ENCODE data around the gene SERP2. TPM values are rescaled to one million over a fixed set of nuclear protein-coding genes. Genes with fewer than 3 reads are reported as not detected.
A peak's percentile ranks its signal among the peaks of the same experiment; 100 is the strongest.
"Not testable (repeated sequence)": the region's sequence is repeated elsewhere in the genome, so short reads cannot be mapped to it uniquely, and the experiment has no call there.

SERP2 gene
- polyA plus RNA-seq (2011; rRNA removed), result 5.4 and 6.4 TPM in 2 replicates
- 0.41 and 2.4 TPM in 2 replicates for polyA minus RNA-seq (2011; rRNA and poly(A)+ RNA removed)

GRCh38 chr13:44373601-44374347 is at the start of gene SERP2:
TSS of gene SERP2 (plus strand) at chr13:44373824. CDS start at chr13:44374026, 202 bp downstream.
- POLR2A ChIA-PET, result no interaction called here
- no peak for DNase-seq (ENCODE audit: low read depth)
- Histone ChIP-seq H3K36me3 (ENCODE audit: control insufficient read depth, insufficient read depth, low read length) (no peaks in the 10 kb centered on the region), H3K4me3 (ENCODE audit: low read depth, low read length) (peak within 1 kb of the TSS; percentile 49), H3K27me3 (ENCODE audit: control insufficient read depth, insufficient read depth, low read length) (no peaks in the 10 kb centered on the region)
- no peak for TF ChIP-seq CTCF (IDR thresholded peaks at IDR 0.05; ENCODE audit: insufficient read depth, low read depth, low read length)
- CTCF ChIA-PET, result no interaction called here

- ChIA-PET POLR2A (no interaction called here), CTCF (no interaction called here)
- Histone ChIP-seq H3K27me3 (ENCODE audit: control insufficient read depth, insufficient read depth, low read length) (no peaks in the 10 kb centered on the region), H3K36me3 (ENCODE audit: control insufficient read depth, insufficient read depth, low read length) (no peaks in the 10 kb centered on the region), H3K4me3 (ENCODE audit: low read depth, low read length) (no peak overlapping the region)
- TF ChIP-seq CTCF (IDR thresholded peaks at IDR 0.05; ENCODE audit: insufficient read depth, low read depth, low read length), result no peak
- no peak for DNase-seq (ENCODE audit: low read depth)
These were observed 46.7 kb upstream of the SERP2 start for GRCh38 chr13:44326961-44327360.

- H3K4me3 ChIP-seq (ENCODE audit: low read depth, low read length); H3K36me3 ChIP-seq (ENCODE audit: control insufficient read depth, insufficient read depth, low read length); DNase-seq (ENCODE audit: low read depth); H3K27me3 ChIP-seq (ENCODE audit: control insufficient read depth, insufficient read depth, low read length); CTCF ChIA-PET; POLR2A ChIA-PET: not testable (repeated sequence)
These were observed 44.6 kb upstream of the SERP2 start for GRCh38 chr13:44329041-44329440.

GRCh38 chr13:44329909-44330545 is 43.6 kb upstream of the SERP2 start:
- no peaks in the 10 kb centered on the region for H3K36me3 ChIP-seq (ENCODE audit: control insufficient read depth, insufficient read depth, low read length)
- H3K27me3 ChIP-seq (ENCODE audit: control insufficient read depth, insufficient read depth, low read length), result no peaks in the 10 kb centered on the region
- no peak for TF ChIP-seq CTCF (IDR thresholded peaks at IDR 0.05; ENCODE audit: insufficient read depth, low read depth, low read length)
- no peak overlapping the region for H3K4me3 ChIP-seq (ENCODE audit: low read depth, low read length)
- ChIA-PET POLR2A (no interaction called here), CTCF (interaction anchor here (0.6 to 1.0 kb wide), 3 partner anchors 11 to 109 kb away, joined by 3 read pairs; no protein-coding TSS in a partner anchor)
- DNase-seq (ENCODE audit: low read depth), result no peak

- CTCF ChIA-PET, result interaction anchor here (0.8 to 2.2 kb wide), 2 partner anchors 21 to 141 kb away, joined by 3 to 6 read pairs; no protein-coding TSS in a partner anchor
- TF ChIP-seq CTCF (IDR thresholded peaks at IDR 0.05; ENCODE audit: insufficient read depth, low read depth, low read length), result no peak
- Histone ChIP-seq H3K4me3 (ENCODE audit: low read depth, low read length) (no peak overlapping the region), H3K27me3 (ENCODE audit: control insufficient read depth, insufficient read depth, low read length) (no peaks in the 10 kb centered on the region), H3K36me3 (ENCODE audit: control insufficient read depth, insufficient read depth, low read length) (no peaks in the 10 kb centered on the region)
- no peak for DNase-seq (ENCODE audit: low read depth)
- POLR2A ChIA-PET, result interaction anchor here (0.6 kb wide), 1 partner anchor 84 kb away, joined by 27 read pairs; no protein-coding TSS in a partner anchor
These were observed 42.2 kb upstream of the SERP2 start for GRCh38 chr13:44331446-44331845.

All from BJ (cell line).